ENCODE measurements around the gene MYOD1.

DNA sequence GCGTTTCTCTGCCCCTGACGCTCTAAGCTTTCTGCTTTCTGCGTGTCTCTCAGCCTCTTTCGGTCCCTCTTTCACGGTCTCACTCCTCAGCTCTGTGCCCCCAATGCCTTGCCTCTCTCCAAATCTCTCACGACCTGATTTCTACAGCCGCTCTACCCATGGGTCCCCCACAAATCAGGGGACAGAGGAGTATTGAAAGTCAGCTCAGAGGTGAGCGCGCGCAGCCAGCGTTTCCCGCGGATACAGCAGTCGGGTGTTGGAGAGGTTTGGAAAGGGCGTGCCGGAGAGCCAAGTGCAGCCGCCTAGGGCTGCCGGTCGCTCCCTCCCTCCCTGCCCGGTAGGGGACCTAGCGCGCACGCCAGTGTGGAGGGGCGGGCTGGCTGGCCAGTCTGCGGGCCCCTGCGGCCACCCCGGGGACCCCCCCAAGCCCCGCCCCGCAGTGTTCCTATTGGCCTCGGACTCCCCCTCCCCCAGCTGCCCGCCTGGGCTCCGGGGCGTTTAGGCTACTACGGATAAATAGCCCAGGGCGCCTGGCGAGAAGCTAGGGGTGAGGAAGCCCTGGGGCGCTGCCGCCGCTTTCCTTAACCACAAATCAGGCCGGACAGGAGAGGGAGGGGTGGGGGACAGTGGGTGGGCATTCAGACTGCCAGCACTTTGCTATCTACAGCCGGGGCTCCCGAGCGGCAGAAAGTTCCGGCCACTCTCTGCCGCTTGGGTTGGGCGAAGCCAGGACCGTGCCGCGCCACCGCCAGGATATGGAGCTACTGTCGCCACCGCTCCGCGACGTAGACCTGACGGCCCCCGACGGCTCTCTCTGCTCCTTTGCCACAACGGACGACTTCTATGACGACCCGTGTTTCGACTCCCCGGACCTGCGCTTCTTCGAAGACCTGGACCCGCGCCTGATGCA is at the start of gene MYOD1:
- TF ChIP-seq, protein P1, sequence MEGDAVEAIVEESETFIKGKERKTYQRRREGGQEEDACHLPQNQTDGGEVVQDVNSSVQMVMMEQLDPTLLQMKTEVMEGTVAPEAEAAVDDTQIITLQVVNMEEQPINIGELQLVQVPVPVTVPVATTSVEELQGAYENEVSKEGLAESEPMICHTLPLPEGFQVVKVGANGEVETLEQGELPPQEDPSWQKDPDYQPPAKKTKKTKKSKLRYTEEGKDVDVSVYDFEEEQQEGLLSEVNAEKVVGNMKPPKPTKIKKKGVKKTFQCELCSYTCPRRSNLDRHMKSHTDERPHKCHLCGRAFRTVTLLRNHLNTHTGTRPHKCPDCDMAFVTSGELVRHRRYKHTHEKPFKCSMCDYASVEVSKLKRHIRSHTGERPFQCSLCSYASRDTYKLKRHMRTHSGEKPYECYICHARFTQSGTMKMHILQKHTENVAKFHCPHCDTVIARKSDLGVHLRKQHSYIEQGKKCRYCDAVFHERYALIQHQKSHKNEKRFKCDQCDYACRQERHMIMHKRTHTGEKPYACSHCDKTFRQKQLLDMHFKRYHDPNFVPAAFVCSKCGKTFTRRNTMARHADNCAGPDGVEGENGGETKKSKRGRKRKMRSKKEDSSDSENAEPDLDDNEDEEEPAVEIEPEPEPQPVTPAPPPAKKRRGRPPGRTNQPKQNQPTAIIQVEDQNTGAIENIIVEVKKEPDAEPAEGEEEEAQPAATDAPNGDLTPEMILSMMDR (IDR thresholded peaks at IDR 0.05), result no peak
- no peak for TF ChIP-seq POLR2A (IDR thresholded peaks at IDR 0.05)
